Lower lobe of right lung (tissue), 2 donors: Measurements from ENCODE around the gene PNPO. TPM values are rescaled to one million over a fixed set of nuclear protein-coding genes. Genes with fewer than 3 reads are reported as not detected.
A peak's percentile ranks its signal among the peaks of the same experiment; 100 is the strongest.

Source experiments
- ATAC-seq, 2 donors: fragments of 200-7000 bp; cut with Tn5 transposase; one replicate each; pipeline ENCODE4 v1.9.1; 2020 to 2022; ENCODE audit warnings: mild to moderate bottlenecking in 2 of 2, moderate library complexity in 2 of 2
- DNase-seq: peaks from one replicate; pipeline ENCODE4 v3.0.0-alpha.2; 2020
- H3K27ac ChIP-seq: fragments of 200-600 bp; one replicate; pipeline ENCODE4 v1.8.0; 2022
- H3K27me3 ChIP-seq: fragments of 200-600 bp; one replicate; pipeline ENCODE4 v1.8.0; 2022; ENCODE audit warnings: low read depth
- H3K36me3 ChIP-seq: fragments of 200-600 bp; one replicate; pipeline ENCODE4 v1.8.0; 2022; ENCODE audit warnings: mild to moderate bottlenecking
- H3K4me1 ChIP-seq: fragments of 200-600 bp; one replicate; pipeline ENCODE4 v1.8.0; 2022
- H3K4me3 ChIP-seq: fragments of 200-600 bp; one replicate; pipeline ENCODE4 v1.8.0; 2022; ENCODE audit warnings: mild to moderate bottlenecking
- H3K9me3 ChIP-seq: fragments of 200-600 bp; one replicate; pipeline ENCODE4 v1.8.0; 2022
- intact Hi-C: fragments of 100-400 bp; cut with DNase I; formaldehyde crosslinking; loops from one replicate; pipeline ENCODE4 v1.11.0; 2022
- total RNA-seq: library from RNA; stranded (reverse); fragmentation: NEBNext Ultra II Directional; extraction: Animal tissue kit (Norgen Biotek cat#: 25700); gene quantifications from one replicate; pipeline ENCODE4 v1.2.1, GENCODE V29; 2021
- TF ChIP-seq, protein P1 (sequence below): fragments of 200-600 bp; IDR thresholded peaks from one replicate; pipeline ENCODE4 v1.8.0; 2022; ENCODE audit warnings: antibody characterized with exemption, mild to moderate bottlenecking
- donor health status: DM: no; HTN: yes; CAD: no; lungs with severe emphysema.

Gene PNPO
- total RNA-seq, 1 donor from 2014 or later = 29.2 TPM

DNA sequence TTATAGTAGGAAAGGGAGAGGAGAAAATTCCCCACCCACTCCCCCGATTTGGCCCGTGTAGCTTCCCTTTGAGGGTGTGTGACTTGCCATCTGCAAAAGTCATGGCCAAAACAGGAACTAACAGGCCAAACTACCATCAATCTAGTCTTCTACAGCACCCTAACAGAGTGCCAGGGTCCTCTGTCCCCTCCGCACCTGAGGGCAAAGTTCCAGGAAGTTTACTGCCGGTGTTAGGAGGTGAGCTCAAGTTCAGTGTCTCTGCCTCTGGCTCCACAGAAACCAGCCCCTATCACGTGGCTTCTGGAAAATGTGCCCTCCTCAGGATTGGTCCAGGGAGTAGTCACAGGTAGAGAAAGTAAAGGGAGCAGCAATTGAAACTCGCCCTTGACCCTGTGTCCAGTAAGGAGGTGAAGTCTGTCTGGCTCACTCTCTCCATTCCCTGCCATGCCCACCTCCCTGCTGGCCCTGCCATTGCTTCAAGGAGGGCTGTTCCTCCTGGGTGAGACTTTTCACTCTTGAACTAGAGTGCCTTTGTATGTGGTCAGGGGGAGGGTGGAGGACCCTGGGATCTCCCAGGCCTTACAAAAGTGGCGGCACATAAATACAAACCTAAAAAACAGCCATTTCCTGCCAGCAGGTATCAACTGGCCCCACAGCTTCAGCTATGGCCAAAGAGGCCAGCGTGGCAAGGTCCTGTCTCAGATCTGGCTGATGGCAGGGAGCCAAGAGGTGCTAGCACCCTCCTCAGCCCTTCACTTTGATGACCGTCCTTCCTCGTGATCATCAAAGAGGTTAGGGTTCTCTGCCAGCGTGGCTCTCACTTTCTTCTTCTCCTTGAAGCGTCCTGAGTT is 11.0 kb downstream of the PNPO start:
- peak overlapping the region; percentile 85 for H3K27ac ChIP-seq
- no peak for DNase-seq

DNA sequence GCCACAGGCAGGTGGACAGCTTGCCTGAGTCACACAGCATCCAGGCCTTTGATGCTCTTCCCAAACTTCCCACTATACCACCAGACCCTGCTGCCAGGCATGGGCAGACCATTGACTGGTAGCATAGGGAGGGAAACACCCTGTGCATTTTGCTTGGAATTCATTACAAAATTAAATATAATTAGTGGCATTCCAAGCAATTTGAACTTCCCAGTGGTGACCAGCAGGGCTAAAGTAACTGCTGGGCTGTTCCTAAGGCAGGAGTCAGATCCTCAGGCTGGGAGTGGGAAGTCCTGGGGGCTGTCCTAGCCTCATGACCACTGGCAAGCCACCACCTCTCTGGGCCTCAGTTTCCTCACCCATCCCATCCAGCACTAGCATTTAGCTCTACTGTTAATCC is 12.5 kb downstream of the PNPO start:
- H3K9me3 ChIP-seq = no peaks in the 10 kb centered on the region
- no peaks in the 10 kb centered on the region for H3K27me3 ChIP-seq
- H3K27ac ChIP-seq = peak overlapping the region; percentile 85
- peaks cover 6% of the 10 kb centered on the region for H3K36me3 ChIP-seq
- TF ChIP-seq, protein P1, sequence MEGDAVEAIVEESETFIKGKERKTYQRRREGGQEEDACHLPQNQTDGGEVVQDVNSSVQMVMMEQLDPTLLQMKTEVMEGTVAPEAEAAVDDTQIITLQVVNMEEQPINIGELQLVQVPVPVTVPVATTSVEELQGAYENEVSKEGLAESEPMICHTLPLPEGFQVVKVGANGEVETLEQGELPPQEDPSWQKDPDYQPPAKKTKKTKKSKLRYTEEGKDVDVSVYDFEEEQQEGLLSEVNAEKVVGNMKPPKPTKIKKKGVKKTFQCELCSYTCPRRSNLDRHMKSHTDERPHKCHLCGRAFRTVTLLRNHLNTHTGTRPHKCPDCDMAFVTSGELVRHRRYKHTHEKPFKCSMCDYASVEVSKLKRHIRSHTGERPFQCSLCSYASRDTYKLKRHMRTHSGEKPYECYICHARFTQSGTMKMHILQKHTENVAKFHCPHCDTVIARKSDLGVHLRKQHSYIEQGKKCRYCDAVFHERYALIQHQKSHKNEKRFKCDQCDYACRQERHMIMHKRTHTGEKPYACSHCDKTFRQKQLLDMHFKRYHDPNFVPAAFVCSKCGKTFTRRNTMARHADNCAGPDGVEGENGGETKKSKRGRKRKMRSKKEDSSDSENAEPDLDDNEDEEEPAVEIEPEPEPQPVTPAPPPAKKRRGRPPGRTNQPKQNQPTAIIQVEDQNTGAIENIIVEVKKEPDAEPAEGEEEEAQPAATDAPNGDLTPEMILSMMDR = no peak
- ATAC-seq (no peak), DNase-seq (no peak)
- H3K4me3 ChIP-seq = peak overlapping the region; percentile 37
- intact Hi-C loops = no loop called here
- peaks cover 40% of the 10 kb centered on the region for H3K4me1 ChIP-seq

More for the DNA sequence above, 11.0 kb downstream of the PNPO start:
- Histone ChIP-seq H3K4me3 (peak overlapping the region; percentile 17), H3K36me3 (peaks cover 15% of the 10 kb centered on the region), H3K9me3 (no peaks in the 10 kb centered on the region), H3K4me1 (peaks cover 50% of the 10 kb centered on the region), H3K27me3 (no peaks in the 10 kb centered on the region)
- intact Hi-C loops = no loop called here
- peak; percentile 3 to 39 for ATAC-seq
- TF ChIP-seq, protein P1 = no peak

DNA sequence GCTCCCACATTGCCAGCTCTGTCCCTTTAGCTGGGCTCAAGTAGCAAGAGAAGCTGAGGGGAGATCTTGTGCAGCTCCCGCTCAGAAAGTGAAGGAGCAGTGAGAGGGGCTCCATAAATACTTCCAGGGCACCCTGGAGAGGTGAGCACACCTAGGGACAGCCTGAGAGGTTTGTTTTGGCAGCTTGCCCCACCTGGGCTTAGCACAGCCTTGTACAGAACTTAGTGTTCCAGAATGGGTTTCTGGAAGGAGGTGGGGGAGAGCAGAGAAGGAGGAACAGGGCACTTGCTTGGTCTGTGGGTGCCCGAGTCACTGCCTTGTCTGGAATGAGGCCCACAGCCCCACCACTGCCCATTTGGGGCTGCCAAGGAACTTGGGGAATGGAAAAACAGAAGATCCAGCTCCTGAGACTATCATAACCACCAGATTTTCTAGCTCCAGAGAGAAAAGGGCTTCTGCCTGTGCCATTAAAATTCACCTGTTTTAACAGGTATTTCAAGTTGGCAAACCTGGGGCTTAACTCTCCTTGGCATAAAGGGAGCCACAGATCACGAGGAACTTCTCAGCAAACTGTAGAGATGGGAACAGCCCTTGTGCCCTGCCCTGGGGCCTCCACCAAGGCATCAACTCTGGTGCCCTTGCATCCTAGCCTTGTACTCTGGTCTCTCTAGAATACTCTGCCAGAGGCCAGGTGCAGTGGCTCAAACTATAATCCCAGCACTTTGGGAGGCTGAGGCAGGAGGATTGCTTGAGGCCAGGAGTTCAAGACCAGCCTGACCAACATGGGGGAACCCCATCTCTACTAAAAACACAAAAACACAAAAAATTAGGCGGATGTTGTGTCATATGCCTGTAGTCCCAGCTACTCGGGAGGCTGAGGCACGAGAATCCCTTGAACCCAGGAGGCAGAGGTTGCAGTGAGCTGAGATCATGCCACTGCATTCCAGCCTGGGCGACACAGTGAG is 14.4 kb downstream of the PNPO start:
- H3K4me1 ChIP-seq = peaks cover 23% of the 10 kb centered on the region
- H3K27me3 ChIP-seq = no peaks in the 10 kb centered on the region
- intact Hi-C loops = no loop called here
- H3K27ac ChIP-seq = peak overlapping the region; percentile 85
- DNase-seq = peak; percentile 93
- TF ChIP-seq, protein P1 = no peak
- H3K36me3 ChIP-seq = peaks cover 6% of the 10 kb centered on the region
- ATAC-seq = peak; percentile 86 to 87
- H3K4me3 ChIP-seq = peak overlapping the region; percentile 61
- H3K9me3 ChIP-seq = no peaks in the 10 kb centered on the region

DNA sequence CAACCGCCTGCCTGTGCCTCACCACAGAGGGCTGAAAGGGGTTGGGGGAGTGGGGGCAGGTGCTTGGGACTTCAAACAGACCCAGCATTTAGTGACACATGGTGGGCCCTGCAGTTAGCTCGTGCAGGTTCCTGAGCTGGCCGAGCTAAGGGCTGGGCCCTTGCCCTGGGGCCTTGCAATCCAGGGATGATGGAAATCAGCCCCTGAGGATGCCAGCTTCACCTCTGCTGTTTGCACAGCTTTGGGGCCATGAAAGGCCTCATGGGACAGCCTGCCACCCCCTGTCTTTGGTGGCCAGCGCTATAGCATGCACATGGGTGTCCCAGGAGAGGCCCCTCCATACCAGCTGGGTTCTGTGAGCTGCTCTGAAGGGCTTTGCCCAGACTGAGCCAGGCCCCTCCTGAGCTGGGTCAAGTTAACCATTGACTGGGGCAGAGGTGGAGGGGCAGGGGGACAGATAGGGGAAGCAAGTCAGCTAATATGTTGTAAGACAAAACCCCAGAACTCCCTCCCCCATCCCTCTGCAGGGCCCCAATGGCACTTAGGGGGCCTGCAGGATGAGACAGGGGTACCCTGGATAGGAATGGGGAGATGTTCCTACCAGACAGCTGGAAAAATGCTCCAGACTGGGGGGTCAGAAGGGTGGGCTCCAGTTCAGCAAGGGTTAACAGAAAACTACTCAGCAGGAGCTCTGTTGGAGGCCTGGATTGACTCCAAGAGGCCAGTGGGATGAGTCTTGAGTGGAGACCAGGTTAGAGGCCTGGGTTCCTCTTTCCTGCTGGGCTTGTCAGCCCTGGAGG is 15.6 kb downstream of the PNPO start:
- Histone ChIP-seq H3K27ac (peak overlapping the region; percentile 85), H3K27me3 (no peaks in the 10 kb centered on the region), H3K4me3 (peak overlapping the region; percentile 61), H3K9me3 (no peaks in the 10 kb centered on the region), H3K4me1 (peaks cover 16% of the 10 kb centered on the region), H3K36me3 (peaks cover 6% of the 10 kb centered on the region)
- intact Hi-C loops = no loop called here
- DNase-seq = no peak
- TF ChIP-seq, protein P1 = no peak
- peak; percentile 9 to 21 for ATAC-seq
